HG03575 (cell line): ENCODE measurements around the gene SDK2.

Source experiments
- ATAC-seq: cut with Tn5 transposase; IDR thresholded peaks from one replicate; pipeline ENCODE4 v1.9.1; 2021; ENCODE audit not compliant: unreplicated experiment, insufficient number of reproducible peaks, low FRiP score; ENCODE audit errors: extremely low read depth

Gene SDK2

DNA sequence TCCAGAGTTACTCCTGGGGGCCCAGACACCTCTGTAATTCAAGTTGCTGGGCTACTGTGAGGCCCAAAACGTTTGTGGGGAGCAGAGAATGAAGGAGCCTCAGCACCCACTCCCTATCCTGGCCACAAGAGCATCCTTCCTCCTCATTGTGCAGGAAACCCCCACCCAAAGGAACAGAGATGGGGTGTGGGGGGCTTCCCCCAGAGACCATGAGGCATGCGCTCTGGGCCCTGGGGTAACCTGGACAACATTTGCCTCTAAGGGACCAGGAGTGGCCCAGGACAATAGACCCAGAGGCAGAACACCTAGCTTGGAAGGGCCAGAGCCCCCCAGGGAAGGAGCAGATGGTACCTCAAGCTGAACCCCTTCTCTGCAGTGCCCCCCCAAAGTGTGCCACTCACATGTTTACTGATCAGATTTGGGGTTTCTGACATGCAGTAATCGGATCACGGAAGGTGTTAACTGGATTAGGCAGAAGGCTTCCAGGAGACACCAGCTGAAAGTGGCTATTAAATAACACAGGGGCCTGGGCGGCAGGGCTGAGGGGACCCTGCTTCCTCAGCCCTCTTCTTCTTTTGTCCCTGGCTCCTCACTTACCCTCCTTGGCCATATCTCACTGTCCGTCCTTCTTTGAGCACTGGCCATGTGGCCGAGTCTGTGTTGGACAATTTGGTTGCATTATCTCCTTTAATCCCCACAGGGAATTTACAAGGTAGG is 50.8 kb downstream of the SDK2 start:
- ATAC-seq = no peak

DNA sequence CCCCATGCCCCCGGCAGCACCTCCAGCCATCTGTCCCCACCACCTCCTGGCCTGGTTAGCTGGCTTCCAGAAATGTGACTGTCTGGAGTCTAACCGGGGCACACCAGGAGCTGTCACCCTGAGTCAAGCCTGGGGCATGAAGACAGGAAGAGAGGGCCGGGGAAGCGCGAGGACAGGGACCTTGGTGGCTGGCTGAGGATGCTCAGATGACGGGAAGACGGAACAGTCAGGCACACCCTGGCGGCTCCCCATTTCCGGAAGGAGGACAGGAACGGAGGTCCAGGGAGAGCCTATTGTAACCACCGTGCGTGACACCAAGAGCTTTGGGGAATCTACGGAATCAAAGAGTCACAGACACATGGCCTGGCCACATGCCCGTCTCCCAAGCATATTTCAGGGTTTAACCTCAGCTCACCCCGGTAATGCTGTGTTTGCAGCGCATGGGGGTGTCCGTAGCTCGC is 51.7 kb downstream of the SDK2 start:
- no peak for ATAC-seq

DNA sequence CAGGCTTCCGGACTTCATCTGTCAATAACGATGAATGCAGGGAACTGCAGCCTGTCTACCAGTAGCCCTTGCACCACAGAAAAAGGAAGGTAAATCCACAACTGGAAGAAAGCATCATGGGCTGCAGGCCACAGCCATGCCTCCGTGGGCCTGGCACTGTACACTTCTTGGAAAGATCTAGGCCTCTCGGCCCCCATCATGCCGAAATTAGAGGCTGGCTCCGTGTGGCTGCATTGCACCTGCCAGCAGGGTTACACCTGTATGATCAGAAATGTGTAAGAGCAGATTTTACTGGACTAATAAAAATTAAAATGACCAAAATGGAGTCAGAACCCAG is 52.2 kb downstream of the SDK2 start:
- ATAC-seq = no peak

DNA sequence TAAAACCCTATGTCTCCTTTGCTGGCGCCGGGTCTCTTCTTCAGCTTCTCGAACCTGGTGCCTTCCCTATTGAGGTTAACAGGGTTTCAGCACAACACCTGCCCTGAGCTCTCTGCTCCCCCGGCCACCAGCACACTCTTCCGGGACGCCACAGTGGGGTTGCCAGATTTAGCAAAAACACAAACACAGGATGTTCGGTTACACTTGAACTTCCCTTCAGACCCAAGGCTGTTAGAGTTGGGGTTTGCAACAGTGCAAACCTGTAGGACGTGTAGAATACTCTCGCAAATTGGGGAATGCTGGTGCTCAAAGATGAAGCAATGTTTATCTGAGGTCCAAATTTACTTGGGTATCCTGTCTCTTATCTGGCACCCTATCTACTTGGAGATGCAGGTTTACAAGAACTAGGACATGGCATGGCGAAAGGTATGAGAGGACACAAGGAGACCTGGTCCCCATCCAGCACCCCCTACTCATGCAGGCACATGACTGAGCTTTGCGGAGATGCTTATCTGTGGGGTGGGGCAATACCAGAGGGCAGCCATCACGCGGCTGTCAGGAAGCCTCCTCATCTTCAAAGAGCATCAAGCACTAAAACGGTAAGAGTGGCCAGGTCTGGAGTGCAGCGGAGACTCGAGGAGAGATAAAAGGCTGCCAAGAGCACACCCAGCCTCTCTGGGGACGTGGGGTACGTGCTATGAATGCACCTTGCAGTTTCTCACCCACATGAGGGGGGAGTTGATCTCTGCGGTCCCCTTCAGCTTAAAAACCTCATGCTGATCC is 52.8 kb downstream of the SDK2 start:
- ATAC-seq = peak; percentile 44

DNA sequence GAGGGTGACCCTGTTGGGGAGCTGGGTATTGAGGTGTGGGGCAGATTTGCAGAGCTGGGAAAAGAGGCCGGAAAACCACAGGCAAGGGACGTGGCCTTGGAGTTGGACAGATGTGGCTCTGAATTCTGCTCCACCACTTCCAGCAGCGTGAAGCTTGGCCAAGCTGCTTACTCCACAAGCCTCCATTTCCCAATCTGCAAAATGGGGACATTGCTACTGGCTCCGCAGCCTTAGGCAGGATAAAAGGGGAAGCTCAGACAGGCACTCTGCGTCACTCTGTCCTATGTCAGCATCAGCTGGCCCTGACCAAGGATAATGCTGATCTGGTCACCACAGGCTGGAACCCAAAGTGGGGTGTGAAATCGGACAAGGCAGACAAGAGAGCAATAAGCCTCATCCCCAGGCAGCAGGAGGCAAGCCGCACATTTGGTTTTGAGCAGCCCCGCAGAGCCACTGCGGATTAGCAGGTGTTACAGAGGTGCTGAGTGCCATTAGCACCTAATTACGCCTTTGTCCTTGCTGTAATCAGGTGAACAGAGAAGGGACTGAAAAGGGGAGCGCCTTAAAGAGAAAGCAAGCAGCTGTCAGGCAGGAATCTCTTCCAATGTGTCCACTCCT is 54.8 kb downstream of the SDK2 start:
- ATAC-seq = no peak

DNA sequence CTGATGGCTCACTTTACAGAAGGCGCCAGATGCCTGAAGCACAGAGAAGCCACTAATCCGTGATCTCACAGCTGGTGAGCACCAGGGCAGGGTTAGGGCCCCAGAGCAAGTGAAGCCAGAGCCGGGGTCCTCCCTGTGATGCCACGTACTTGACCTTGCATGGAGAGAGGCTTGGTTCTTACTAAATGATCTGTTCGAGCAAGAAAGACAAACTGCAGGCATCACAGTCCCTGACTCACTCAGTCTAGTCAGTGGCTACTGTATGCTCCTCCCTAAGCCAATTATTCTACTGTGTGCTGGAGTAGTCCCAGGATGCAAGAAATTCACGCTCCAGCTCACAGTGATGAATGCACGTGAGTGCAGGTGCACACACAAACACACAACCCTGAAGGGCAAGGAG is 55.4 kb downstream of the SDK2 start:
- ATAC-seq = no peak

DNA sequence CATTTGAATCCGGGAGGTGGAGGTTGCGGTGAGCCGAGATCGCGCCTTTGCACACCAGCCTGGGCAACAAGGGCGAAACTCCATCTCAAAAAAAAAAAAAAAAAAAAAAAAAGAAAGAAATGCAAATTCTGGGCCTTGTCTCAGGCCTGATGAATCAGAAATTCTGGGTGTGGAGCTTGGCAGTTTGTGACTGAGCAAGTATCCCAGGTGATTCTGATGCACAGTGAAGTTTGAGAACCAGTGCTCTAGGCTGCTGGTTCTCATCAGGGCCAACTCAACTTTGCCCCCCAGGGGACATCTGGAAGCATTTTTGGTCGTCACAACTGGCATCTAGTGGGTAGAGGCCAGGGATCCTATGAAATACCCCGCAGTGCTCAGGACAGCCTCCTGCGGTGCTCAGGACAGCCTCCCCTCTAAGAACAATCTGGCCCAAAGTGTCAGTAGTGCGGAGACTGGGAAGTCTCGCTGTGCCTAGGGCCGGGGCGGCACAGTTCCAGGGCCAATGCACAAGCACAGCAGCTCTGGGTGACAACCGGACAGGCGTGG is 55.9 kb downstream of the SDK2 start:
- ATAC-seq = no peak

DNA sequence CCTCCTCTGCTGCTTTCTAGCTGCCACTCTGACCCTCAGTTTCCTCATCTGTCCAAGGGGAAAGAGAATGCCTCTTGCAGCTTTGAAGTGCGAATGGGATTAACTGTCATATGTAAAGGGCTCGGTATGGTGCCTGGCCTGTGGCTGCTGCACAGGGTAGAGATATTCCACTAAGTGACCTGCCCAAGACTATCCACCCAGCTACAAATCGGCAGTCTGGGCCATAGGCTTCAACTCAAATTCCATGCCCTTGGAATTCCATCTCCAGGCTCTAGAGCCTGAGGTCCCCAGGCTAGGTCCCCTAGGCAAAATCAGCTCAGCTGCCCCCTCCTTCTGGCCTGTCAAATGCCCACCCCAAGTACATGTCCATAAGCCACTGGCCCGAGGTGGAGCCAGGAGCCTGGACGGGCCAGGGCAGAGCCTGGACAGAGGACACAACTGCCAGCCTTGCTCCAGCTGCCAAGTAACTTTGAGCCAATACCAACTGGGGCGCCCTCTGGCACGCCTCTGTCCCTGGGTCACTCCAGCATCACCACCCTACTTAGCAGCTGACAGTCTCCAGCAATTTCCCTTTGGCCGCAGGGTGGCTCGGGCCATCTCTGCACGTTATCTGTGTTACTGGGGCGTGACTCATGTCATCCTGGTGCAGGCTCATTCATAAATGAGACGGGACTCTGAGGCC is 57.2 kb downstream of the SDK2 start:
- ATAC-seq = no peak

DNA sequence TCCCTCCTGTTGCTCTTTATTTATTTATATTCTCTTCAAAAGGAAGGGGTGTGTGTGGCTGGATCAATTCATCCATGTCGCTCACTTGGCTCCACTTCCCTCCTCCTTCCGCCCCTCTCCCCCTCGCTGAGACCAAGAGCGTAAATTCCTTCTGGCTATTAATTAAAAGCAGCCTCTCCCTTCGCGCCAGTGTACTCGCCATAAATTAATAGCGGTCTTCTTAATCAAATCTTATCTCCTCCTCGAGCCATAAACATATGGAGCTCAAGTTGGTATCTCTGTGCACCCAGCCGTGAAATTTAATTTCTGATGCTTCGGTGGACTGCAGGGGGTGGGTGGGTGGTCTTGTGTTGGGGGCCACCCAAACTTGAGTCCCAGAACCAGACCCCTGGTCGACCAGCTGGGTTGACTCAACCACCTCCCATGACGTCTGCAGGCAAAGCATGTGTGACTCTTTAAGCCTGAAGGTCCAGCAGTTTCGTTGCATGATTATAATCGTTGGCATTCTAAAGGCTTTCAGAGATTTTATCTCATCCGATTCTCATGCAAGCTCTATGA is 57.9 kb downstream of the SDK2 start:
- ATAC-seq = no peak

DNA sequence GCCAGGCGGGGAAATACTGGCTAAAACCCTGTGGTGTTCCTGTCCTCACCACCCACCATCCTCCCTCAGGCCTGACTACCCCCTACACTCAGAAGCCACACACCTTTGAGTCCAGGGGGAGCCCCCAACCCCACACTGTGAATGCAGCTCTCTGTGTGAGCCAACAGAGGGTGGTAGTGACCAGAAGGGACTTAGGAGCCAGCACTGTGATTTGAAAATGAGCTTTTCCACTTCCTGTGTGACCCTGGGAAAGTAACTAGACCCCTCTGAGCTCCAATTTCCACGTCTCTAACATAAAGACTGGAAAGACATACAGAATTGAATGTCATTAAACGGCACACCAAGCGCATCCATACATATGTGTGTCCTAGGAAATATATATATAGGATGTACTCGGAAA is 58.7 kb downstream of the SDK2 start:
- no peak for ATAC-seq

DNA sequence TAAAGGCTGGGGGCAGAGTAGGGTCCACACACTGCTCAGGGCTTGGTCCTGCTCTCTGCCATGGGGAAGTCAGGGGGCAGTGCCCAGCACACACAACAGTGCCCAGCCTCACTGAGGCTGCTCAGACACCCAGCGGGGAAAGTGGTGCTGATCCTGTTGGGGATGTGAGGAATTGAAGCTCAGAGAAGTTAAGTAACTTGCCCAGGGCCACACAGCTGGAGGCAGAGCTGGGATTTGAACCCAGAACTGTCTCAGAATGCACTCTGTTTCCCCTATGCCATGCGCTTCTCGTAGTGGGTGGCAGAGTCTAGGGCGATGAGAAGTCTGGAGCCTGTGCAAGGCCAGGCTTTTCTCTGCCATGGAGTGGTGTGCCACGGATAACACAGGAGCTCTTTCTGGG is 59.3 kb downstream of the SDK2 start:
- ATAC-seq = no peak

DNA sequence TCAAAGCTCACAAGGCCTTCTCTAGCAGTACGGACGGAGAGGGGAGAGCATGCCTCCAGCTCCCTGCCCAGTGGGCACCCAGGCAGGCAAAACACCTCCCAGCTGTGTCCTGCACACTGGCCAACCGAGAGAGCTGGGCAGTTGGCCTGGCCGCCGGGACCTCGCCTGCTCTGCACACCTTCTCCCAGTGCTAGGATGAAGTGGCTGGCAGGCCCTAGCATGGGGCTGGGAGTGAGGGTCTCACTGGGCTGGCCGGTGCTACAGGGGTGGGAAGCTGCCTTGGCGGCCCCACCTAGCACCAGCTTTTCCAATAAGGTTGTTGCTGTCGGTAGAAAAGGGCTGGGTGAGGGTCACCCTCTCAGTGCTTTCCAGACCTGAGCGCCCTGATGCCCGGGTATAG is 60.2 kb downstream of the SDK2 start:
- ATAC-seq = no peak

DNA sequence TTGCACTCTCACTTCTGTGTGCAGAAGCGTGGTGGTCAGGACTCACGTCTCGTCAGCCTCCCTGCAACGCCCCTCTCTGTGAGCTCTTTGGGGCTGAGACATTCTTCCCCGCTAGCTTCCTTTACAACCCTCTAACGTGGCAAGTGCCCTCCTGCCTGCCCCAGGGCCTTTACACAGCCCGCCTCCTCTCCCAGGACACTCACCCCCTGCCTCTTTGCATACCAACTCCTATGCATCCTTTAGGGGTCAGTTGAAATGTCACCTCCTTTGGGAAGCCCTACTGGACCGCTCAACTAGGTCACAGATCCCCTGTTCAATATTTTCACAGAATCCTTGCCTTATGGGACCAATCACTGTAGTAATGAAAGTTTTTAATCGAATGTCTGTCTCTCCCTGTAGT is 61.4 kb downstream of the SDK2 start:
- no peak for ATAC-seq

DNA sequence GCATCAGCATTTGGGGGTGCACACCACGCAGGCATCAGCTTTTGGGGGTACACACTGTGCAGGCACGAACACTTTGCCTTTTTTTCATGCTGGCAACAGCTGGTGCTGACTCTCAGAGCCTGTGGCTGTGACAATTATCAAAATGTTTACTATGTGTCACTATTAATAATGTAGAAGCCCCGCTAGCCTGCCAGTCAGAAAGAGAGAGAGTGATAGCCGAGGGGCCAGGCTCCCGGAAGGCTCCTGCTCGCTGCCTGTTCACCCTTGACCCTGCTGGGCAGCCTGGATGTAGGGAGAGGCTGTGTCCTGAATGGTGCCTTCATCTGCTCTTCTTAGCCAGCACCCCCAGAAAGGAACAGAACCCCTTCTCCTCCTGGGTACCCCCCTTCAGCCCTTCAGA is 61.9 kb downstream of the SDK2 start:
- ATAC-seq = no peak

DNA sequence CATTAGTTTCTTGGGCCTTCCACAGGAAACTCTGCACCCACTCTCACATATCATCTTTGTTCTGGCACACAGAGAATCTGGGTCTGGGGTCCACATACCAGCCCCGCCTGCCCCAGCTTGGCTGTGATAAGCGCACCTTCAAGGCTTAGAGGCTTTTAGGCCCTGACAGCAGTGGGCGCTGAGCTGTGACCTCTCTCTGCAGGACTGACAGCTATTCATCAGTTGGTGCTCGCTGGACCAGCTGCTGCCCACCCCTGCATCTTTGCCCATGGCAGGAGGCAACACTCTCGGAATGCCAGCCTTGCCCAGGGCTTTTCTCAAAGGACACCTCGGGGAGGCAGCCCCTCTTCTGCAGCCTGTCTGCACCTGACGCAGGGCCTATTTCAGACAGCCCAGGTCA is 62.9 kb downstream of the SDK2 start:
- no peak for ATAC-seq

DNA sequence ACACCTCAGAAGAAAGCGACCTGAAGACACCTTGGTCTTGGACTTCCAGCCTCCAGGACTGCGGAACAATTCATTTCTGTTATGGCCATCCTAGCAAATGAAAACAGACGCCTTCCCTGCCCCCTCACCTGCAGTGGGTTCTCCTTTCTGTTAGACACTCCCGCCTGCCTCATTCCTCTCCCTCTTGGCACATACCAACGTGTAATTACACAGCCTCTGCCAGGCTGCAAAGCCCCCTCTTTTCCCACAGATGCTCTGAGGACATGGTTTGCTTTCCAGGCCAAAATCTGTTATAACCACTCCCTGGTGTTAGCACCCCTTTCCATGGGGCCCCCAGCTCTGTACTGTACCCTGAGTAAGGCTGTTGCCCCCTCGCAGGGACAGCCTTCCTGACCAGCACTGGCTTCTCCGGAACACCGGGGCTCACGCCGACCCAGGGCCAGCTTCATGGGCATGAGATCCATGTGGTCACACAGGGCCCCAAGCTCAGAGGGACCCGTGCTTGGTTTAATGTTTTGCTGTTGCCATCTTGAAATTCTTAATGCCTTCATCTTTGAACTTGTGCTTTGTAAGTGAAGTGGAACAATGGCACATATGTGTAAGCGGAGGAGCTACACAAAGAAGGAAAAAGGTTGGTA is 64.1 kb downstream of the SDK2 start:
- ATAC-seq = no peak

DNA sequence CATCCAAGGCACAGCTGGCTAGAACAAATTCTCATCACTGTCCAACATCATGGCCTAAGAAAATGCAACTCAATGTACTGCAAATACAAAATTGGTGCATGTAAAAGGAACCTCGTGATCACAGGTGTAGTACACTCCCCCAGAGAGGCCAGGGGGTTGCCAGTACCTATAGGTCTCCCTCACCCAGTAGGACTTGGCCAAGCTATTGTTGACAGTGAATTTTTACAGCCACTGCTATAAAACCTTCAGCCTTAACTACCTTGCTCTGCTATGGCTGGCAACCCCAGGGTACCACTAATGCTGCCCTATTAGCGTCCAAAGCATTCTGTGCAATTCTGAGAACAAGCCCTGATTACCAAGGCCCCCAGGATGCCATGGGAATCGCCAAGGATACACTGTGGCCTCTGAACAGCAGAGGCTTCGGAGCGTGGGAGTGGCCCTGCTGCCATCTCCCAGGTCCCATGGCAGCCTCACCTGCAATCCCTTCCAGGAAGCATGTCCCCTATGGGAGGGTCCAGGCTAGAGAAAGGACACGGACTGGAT is 67.6 kb downstream of the SDK2 start:
- no peak for ATAC-seq

DNA sequence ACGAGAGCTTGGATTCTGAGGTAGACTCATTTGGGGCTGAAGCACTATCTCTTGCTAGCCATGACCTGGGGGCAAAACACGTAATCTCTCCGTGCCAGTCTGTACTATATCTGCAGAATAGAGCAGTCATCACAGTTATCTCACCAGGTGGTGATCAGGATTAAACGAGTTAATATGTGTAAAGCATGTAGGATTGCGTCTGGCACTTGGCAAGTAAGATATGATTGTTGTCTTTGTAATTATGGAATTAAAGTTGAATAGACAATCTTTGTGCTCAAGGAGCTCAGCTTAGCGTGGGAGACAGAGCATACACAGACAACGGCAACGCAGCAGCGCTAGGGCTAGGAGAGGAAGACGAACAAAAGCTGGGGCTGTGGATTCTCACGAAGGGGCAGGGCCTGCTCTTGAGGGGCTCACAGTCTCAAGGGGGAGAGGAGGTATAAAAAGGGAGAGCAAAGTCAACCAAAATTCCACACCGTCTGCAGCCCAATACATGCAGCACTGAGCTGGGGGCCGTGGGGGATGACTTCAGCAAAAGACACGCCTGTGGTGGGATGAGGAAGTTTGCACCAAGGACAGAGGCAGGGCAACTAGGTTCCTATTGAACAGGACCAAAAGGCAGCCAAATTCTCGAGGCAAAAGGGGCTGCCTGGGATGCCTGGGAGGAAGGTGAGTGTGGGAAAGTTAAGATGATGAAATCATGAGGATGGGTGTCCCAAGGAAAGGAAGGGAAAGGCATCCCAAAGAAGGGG is 68.6 kb downstream of the SDK2 start:
- ATAC-seq = no peak
